Left ventricle myocardium inferior (tissue), 1 donor: ENCODE results near the gene DLK2. TPM values are rescaled to one million over a fixed set of nuclear protein-coding genes. Genes with fewer than 3 reads are reported as not detected.

ENCODE experiments used
- DNase-seq: peaks from one replicate; pipeline ENCODE4 v3.0.0-alpha.2; 2020
- H3K27ac ChIP-seq: fragments of 200-600 bp; replicated peaks from 2 replicates; pipeline ENCODE4 v1.8.0; 2021
- H3K27me3 ChIP-seq: fragments of 200-600 bp; 2 replicates; pipeline ENCODE4 v1.8.0; 2021; ENCODE audit warnings: low read depth
- H3K36me3 ChIP-seq: fragments of 200-600 bp; 2 replicates; pipeline ENCODE4 v1.8.0; 2021
- H3K4me1 ChIP-seq: fragments of 200-600 bp; 2 replicates; pipeline ENCODE4 v1.8.0; 2021
- H3K4me3 ChIP-seq: fragments of 200-600 bp; 2 replicates; pipeline ENCODE4 v1.8.0; 2021; ENCODE audit warnings: mild to moderate bottlenecking, moderate library complexity
- H3K9me3 ChIP-seq: fragments of 200-600 bp; replicated peaks from 2 replicates; pipeline ENCODE4 v1.8.0; 2021
- CTCF ChIP-seq: fragments of 200-600 bp; IDR thresholded peaks from 2 replicates; pipeline ENCODE4 v1.8.0; 2021; ENCODE audit warnings: antibody characterized with exemption, mild to moderate bottlenecking, borderline replicate concordance
- intact Hi-C: fragments of 100-400 bp; cut with micrococcal nuclease; formaldehyde crosslinking; loops from one replicate; pipeline ENCODE4 v1.11.0; 2022
- total RNA-seq: library from RNA; stranded (reverse); fragmentation: NEBNext Ultra II Directional; extraction: Animal tissue kit (Norgen Biotek cat#: 25700); gene quantifications from one replicate; pipeline ENCODE4 v1.2.1, GENCODE V29; 2021
- donor health status: DM: no; HTN: yes; CAD: no; lungs with severe emphysema.

DLK2 gene
- total RNA-seq, 1 donor from 2014 or later = 3.3 TPM

GRCh38 chr6:43497689-43498088, 42.3 kb upstream of the DLK2 start:
- no peak for DNase-seq
- peaks cover 47% of the 10 kb centered on the region for H3K36me3 ChIP-seq
- peaks cover 7% of the 10 kb centered on the region for H3K4me1 ChIP-seq
- no peak for TF ChIP-seq CTCF
- intact Hi-C loops = loop anchor here (10.0 kb wide), 1 partner anchor 113 kb away; no protein-coding TSS in a partner anchor
- peak overlapping the region; percentile 18 for H3K27ac ChIP-seq
- H3K27me3 ChIP-seq = no peaks in the 10 kb centered on the region
- H3K4me3 ChIP-seq = no peak overlapping the region
- H3K9me3 ChIP-seq = no peaks in the 10 kb centered on the region

DNA sequence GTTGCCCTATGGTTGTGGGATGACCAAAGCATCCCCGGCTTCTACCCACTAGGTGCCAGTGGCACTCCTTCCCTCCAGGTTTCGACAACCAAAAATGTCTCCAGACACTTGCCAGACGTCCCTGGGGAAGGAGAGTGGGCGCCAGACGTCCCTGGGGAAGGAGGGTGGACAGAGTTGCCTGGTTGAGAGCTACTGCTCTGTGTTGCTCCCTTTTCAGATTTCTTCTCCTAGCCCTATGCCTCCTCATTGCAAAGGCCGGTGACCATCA, 41.7 kb upstream of the DLK2 start:
- Histone ChIP-seq H3K27ac (no peak overlapping the region), H3K9me3 (no peaks in the 10 kb centered on the region), H3K27me3 (no peaks in the 10 kb centered on the region), H3K36me3 (peaks cover 41% of the 10 kb centered on the region), H3K4me1 (peaks cover 1% of the 10 kb centered on the region), H3K4me3 (no peak overlapping the region)
- no peak for TF ChIP-seq CTCF
- no peak for DNase-seq
- intact Hi-C loops = loop anchor here (10.0 kb wide), 1 partner anchor 112 kb away; no protein-coding TSS in a partner anchor

DNA sequence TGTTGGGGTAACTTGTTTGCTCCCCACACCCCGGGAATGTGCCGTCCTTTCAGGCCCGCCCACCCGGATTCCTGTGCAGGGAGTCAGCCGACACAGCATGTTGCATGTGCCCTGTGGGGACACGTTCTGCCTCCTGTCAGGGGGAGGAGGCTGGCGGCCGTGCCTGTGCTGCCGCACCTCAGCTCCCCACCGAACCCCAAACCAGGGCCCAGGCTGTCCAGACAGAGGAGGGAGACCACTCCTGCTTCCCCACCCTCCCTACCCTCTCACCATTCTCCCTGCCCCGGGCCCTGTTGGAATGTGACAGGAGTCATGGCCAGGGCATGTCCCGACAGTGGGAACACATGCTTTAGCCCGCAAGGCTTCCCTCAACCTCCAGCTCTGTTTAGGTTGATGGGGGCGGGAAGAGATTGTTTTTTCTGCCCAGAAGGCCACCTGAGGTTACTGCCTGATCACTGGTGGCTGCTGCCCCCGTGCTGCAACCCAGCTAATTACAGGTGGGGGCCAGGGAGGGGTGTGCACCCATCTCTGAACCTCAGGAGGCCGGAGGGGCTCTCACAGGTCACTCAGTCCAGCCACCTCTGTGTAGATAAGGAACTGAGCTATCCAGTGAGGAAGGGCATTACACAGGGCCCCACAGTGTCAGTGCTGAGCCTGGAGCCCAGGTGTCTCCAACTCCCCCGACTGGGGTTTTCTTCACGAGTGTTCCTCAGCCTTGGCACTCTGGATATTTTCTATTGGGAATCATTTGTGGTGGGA, 41.2 kb upstream of the DLK2 start:
- TF ChIP-seq CTCF = peak; percentile 71
- Histone ChIP-seq H3K4me1 (no peaks in the 10 kb centered on the region), H3K36me3 (peaks cover 40% of the 10 kb centered on the region), H3K27me3 (no peaks in the 10 kb centered on the region), H3K27ac (no peak overlapping the region), H3K9me3 (no peaks in the 10 kb centered on the region), H3K4me3 (no peak overlapping the region)
- intact Hi-C loops = loop anchor here (10.0 kb wide), 1 partner anchor 112 kb away; no protein-coding TSS in a partner anchor
- DNase-seq = no peak

DNA sequence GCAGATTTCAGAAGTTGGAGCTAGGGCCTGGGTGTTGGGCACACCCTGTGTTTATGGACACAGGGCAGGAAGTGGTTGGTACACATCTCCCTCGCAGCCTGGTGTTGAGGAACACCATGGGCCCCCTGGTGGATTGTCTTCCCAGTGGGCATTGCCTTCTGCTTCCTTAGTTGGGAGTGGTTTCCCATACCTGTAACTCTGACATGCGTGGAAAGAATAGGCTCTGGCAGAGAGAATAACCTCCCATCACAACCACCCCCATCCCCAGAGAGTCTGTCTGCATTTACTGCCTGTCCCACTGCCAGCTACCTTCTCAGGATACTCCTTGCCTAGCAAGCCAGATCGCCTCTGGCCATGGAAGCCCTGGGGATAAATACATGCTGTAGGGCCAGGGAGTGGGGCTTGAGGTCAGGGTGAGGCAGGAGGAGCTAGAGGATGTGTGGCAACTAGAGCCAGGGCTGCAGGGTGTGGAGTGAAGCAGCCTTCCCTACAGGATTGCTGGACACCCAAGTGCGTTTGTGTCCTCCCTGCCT, 40.1 kb upstream of the DLK2 start:
- Histone ChIP-seq H3K4me3 (no peak overlapping the region), H3K27me3 (no peaks in the 10 kb centered on the region), H3K36me3 (peaks cover 30% of the 10 kb centered on the region), H3K27ac (no peak overlapping the region), H3K4me1 (no peaks in the 10 kb centered on the region), H3K9me3 (no peaks in the 10 kb centered on the region)
- intact Hi-C loops = loop anchor here (10.0 kb wide), 1 partner anchor 111 kb away; no protein-coding TSS in a partner anchor
- no peak for DNase-seq
- peak; percentile 39 for TF ChIP-seq CTCF

GRCh38 chr6:43494766-43495165, 39.4 kb upstream of the DLK2 start:
- no peaks in the 10 kb centered on the region for H3K9me3 ChIP-seq
- no peak overlapping the region for H3K27ac ChIP-seq
- H3K4me1 ChIP-seq = no peaks in the 10 kb centered on the region
- no peak for DNase-seq
- peaks cover 23% of the 10 kb centered on the region for H3K36me3 ChIP-seq
- TF ChIP-seq CTCF = no peak
- intact Hi-C loops = loop anchor here (5.0 to 10.0 kb wide), 2 partner anchors 42 to 110 kb away; no protein-coding TSS in a partner anchor
- H3K4me3 ChIP-seq = no peak overlapping the region
- H3K27me3 ChIP-seq = no peaks in the 10 kb centered on the region
